ENCODE data around the gene GDPD2. TPM values are rescaled to one million over a fixed set of nuclear protein-coding genes. Genes with fewer than 3 reads are reported as not detected.
"Not testable (repeated sequence)": the region's sequence is repeated elsewhere in the genome, so short reads cannot be mapped to it uniquely, and the experiment has no call there.

GDPD2 gene
- total RNA-seq: not detected

- no peak for DNase-seq (ENCODE audit: low spot score)
- no peak for ATAC-seq (ENCODE audit: low FRiP score)
- no peak for TF ChIP-seq CTCF (IDR thresholded peaks at IDR 0.05)
Observed at GRCh38 chrX:70422851-70423341, at the start of gene GDPD2. TSS of gene GDPD2 (plus strand) at chrX:70423314. CDS start at chrX:70424985, 1,671 bp downstream.

DNA sequence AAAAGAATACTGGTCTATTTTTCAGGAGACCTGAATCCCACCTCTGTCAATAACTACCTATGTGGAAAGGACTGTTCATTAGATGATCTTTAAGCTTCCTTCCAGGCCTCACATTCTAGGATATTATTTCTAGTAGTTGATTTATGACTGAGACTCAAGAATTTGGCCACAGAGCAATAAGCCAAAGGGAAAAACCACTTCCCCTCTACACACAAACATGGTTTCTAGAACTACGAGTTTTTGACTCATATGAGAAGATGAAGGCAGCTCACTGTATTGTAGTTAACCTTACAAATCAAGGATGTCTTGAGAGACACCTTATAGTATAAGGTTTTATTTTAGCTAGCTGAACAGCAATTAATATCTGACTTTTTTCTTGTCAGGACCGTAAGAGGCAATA is 36.9 kb upstream of the GDPD2 start:
- TF ChIP-seq CTCF (IDR thresholded peaks at IDR 0.05): no peak
- no peak for ATAC-seq (ENCODE audit: low FRiP score)
- DNase-seq (ENCODE audit: low spot score): no peak

DNA sequence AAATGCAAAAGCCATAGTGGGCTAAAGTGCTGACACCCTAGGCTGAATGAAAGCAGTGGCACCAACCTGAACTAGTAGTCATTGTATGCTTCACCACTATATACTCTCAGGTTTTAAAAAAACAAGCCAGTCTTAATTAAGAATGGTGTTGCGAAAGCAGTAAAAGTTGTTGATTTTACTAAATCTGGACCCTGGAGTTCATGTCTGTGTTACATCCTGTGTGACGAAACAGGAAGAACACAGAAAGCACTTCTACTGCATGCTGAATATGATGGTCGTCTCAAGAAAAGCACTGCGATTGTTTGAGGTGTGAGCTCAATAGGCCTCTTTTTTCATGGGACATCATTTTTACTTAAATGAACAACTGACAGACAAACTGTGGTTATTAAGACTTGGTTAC is 24.2 kb upstream of the GDPD2 start:
- ATAC-seq (ENCODE audit: low FRiP score): no peak

DNA sequence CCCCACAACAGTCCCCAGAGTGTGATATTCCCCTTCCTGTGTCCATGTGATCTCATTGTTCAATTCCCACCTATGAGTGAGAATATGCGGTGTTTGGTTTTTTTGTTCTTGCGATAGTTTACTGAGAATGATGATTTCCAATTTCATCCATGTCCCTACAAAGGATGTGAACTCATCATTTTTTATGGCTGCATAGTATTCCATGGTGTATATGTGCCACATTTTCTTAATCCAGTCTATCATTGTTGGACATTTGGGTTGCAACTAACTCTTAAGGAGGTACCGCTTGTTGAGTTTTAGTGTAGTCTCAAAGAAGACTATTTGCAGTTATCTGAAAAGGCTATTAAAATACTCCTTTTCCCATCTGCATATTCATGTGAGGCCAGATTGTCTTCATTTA is 22.9 kb upstream of the GDPD2 start:
- DNase-seq (ENCODE audit: low spot score); ATAC-seq (ENCODE audit: low FRiP score): not testable (repeated sequence)

More for the DNA sequence above, 24.2 kb upstream of the GDPD2 start:
- no peak for DNase-seq (ENCODE audit: low spot score)
- TF ChIP-seq CTCF (IDR thresholded peaks at IDR 0.05): no peak

GRCh38 chrX:70402721-70403120 is 20.4 kb upstream of the GDPD2 start:
- TF ChIP-seq CTCF (IDR thresholded peaks at IDR 0.05): no peak
- DNase-seq (ENCODE audit: low spot score) (no peak), ATAC-seq (ENCODE audit: low FRiP score) (no peak)

- DNase-seq (ENCODE audit: low spot score): no peak
- ATAC-seq (ENCODE audit: low FRiP score): no peak
- no peak for TF ChIP-seq CTCF (IDR thresholded peaks at IDR 0.05)
Observed at GRCh38 chrX:70405003-70405402, 18.1 kb upstream of the GDPD2 start.

- no peak for TF ChIP-seq CTCF (IDR thresholded peaks at IDR 0.05)
- DNase-seq (ENCODE audit: low spot score): no peak
- no peak for ATAC-seq (ENCODE audit: low FRiP score)
Observed at GRCh38 chrX:70410921-70411320, 12.2 kb upstream of the GDPD2 start.

DNA sequence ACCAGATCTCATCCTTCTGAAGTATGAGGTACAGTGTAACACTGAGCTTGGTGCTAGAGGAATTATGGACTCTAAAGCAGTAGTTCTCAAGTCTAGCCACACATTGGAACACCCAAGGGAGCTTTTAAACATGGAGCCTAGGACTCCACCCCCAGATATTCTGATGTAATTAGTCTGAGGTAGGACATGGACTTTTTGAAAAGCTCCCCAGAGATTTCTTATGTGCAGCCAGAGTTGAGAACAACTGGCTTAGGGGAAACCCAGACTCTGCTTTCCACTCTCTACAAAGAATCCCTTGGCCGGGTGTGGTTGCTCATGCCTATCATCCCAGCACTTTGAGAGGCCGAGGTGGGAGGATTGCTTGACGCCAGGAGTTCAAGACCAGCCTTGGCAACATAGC is 11.6 kb upstream of the GDPD2 start:
- no peak for TF ChIP-seq CTCF (IDR thresholded peaks at IDR 0.05)
- ATAC-seq (ENCODE audit: low FRiP score) (no peak), DNase-seq (ENCODE audit: low spot score) (no peak)
